ENCODE results near the gene COL6A1. TPM values are rescaled to one million over a fixed set of nuclear protein-coding genes. Genes with fewer than 3 reads are reported as not detected.

The COL6A1 gene
- polyA plus RNA-seq, 2 of the 4 experiments (the other 2 are of a cell fraction) = 3.9 to 18.3 TPM

DNA sequence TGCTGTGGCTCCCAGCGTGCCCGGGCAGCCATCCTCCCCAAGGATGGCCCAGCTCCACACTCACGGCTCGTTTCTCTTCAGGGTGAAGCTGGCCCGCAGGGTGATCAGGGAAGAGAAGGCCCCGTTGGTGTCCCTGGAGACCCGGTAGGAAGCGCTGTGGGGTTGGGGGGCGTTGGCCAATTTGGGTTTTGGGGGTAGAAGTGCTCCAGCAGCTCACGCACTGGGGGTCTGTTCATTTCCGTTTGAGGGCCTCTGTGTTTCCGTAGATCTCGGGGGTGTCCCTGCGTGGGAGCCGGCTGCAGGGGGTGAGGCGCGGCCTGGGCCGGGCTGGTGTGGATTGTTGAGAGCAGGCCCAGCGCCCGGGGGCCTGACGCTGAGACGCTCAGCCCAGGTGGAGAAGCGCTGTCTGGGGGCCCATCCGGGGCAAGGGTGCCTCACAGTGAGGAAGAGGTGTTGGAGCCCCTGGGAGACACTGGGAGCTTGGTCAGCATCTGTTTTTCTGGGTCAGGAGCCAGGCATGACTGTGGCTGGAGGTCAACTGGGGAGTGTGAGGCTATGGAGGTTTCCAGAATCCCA is 12.6 kb downstream of the COL6A1 start:
- Histone ChIP-seq H3K27ac (no peak overlapping the region), H3K4me1 (no peaks in the 10 kb centered on the region), H3K4me3 (no peak overlapping the region), H3K4me2 (no peak overlapping the region), H3K9me3 (no peaks in the 10 kb centered on the region)
- no peak for FAIRE-seq
- ATAC-seq = no peak
- ChIA-PET CTCF (interaction anchor here (0.9 to 1.0 kb wide), 2 partner anchors 20 to 23 kb away, joined by 3 read pairs; no protein-coding TSS in a partner anchor), POLR2A (no interaction called here)
- DNase-seq (ENCODE audit: low read depth in 1 of 2, low spot score in 1 of 2) = no peak
- TF ChIP-seq RFX5 (IDR thresholded peaks at IDR 0.05) (no peak), EP300 (IDR thresholded peaks at IDR 0.05) (no peak)
- TF ChIP-seq, protein P1, sequence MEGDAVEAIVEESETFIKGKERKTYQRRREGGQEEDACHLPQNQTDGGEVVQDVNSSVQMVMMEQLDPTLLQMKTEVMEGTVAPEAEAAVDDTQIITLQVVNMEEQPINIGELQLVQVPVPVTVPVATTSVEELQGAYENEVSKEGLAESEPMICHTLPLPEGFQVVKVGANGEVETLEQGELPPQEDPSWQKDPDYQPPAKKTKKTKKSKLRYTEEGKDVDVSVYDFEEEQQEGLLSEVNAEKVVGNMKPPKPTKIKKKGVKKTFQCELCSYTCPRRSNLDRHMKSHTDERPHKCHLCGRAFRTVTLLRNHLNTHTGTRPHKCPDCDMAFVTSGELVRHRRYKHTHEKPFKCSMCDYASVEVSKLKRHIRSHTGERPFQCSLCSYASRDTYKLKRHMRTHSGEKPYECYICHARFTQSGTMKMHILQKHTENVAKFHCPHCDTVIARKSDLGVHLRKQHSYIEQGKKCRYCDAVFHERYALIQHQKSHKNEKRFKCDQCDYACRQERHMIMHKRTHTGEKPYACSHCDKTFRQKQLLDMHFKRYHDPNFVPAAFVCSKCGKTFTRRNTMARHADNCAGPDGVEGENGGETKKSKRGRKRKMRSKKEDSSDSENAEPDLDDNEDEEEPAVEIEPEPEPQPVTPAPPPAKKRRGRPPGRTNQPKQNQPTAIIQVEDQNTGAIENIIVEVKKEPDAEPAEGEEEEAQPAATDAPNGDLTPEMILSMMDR (IDR thresholded peaks at IDR 0.05) = no peak
- WGBS (ENCODE audit: missing lambda C conversion rate) = 97% methylated on average over 19 of the region's 24 CpGs

DNA sequence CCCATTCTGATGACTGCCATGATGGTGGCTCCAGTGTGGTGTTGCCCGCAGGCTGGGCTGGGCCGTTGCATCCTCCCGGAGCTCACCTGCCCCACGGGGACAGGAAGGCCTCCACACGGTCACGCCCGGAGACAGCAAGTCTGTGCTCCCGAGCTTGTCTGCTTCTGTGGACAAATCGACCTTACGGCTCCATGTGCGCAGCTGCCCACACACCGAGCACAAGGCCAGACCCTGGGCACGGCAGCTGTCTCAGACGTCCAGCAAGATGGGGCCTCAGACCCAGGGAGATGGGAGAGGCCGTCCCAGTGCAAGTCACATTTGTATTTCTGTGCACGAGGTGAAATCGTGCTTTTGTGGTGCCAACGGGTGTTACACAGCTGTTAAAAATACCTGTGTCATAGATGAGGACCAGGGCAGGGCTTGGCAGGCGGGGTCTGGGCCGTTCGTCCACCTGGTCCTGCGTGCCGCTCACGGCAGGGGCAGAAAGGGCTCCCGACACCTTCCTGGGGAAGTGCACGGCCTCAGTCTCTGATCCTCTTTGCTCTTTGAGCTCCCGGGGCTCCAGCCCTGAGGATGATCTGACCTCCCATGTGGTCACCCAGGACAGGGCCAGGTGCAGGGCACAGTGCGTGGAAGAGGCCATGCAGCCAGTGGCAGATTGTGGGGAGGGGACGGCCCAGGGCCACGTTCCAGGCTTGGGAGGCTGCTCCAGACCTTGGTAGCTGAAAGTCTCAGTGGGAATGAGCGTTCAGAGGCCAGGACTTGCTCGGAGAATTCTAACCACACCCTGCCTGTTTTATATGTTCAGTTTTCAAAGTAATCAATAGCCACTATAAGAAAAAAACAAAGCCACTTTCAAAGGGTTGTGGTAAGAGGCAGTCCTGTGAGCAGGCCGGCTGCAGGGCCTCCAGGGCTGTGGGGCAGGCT is 13.5 kb downstream of the COL6A1 start:
- DNase-seq (ENCODE audit: low read depth in 1 of 2, low spot score in 1 of 2) (no peak), FAIRE-seq (no peak), ATAC-seq (no peak; a peak in 1 of 6 replicates)
- POLR2A ChIA-PET = no interaction called here
- CTCF ChIA-PET = interaction anchor here (0.9 kb wide), 1 partner anchor 24 kb away, joined by 3 read pairs; no protein-coding TSS in a partner anchor
- Histone ChIP-seq H3K9me3 (no peaks in the 10 kb centered on the region), H3K27ac (no peak overlapping the region), H3K4me1 (no peaks in the 10 kb centered on the region), H3K4me2 (no peak overlapping the region), H3K4me3 (no peak overlapping the region)
- WGBS (ENCODE audit: missing lambda C conversion rate) = 71% methylated on average over 18 of the region's 33 CpGs
- TF ChIP-seq ESRRA (IDR thresholded peaks at IDR 0.05; ENCODE audit: borderline replicate concordance, low read length) = no peak
- TF ChIP-seq CEBPB (IDR thresholded peaks at IDR 0.05) = no peak
- TF ChIP-seq TP53 (CRISPR knock-in tag; IDR thresholded peaks at IDR 0.05) = no peak
- no peak for TF ChIP-seq KDM5A (IDR thresholded peaks at IDR 0.05)
- no peak for TF ChIP-seq JUN (IDR thresholded peaks at IDR 0.05)
- TF ChIP-seq MAFK (IDR thresholded peaks at IDR 0.05; ENCODE audit: partially characterized antibody) = no peak
- TF ChIP-seq POLR2AphosphoS2 (conservative IDR thresholded peaks at IDR 0.05; ENCODE audit: low read length) = no peak
- TF ChIP-seq CBX8 (IDR thresholded peaks at IDR 0.05) = no peak
- TF ChIP-seq JUNB (IDR thresholded peaks at IDR 0.05) = no peak
- no peak for TF ChIP-seq ZNF302 (CRISPR knock-in tag; IDR thresholded peaks at IDR 0.05)
- TF ChIP-seq GATA3 (IDR thresholded peaks at IDR 0.05; ENCODE audit: borderline replicate concordance) = no peak
- TF ChIP-seq FOXS1 (CRISPR knock-in tag; IDR thresholded peaks at IDR 0.05) = no peak
- no peak for TF ChIP-seq TFCP2L1 (CRISPR knock-in tag; IDR thresholded peaks at IDR 0.05)
- no peak for TF ChIP-seq SREBF2 (IDR thresholded peaks at IDR 0.05)
- TF ChIP-seq, protein P2, sequence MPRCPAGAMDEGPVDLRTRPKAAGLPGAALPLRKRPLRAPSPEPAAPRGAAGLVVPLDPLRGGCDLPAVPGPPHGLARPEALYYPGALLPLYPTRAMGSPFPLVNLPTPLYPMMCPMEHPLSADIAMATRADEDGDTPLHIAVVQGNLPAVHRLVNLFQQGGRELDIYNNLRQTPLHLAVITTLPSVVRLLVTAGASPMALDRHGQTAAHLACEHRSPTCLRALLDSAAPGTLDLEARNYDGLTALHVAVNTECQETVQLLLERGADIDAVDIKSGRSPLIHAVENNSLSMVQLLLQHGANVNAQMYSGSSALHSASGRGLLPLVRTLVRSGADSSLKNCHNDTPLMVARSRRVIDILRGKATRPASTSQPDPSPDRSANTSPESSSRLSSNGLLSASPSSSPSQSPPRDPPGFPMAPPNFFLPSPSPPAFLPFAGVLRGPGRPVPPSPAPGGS (IDR thresholded peaks at IDR 0.05) = no peak
- TF ChIP-seq HES2 (IDR thresholded peaks at IDR 0.05) = no peak

DNA sequence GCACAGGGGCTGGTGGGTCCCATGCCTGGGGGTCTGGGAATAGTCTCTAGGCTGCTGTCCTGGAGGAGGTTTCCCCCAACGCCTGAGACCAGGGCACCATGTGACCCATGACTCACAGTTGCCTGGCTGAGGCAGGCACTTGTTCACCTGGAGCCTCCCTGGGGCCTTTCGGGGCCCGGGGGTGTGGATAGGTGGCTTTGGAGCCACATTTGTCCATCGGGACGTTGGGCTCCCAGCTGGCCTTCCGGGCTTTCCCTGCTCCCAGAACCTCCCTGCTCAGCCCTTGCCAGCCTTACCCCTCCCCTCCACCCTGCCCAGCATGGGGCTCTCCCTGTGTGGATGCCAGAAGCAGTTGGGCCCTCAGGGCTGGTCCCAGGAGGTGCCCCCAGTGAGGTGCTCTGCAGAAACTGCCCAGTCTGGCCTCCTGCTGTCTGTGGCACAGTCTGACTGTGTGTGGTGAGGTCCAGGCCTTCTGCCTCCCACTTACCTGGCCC is 14.2 kb downstream of the COL6A1 start:
- WGBS (ENCODE audit: missing lambda C conversion rate) = 0% methylated on average over 1 of the region's 6 CpGs
- Histone ChIP-seq H3K9me3 (no peaks in the 10 kb centered on the region), H3K27ac (no peak overlapping the region), H3K4me3 (no peak overlapping the region), H3K4me1 (no peaks in the 10 kb centered on the region), H3K4me2 (no peak overlapping the region)
- ATAC-seq = peak in 1 of 2 experiments; percentile 44; a peak in 2 of 6 replicates
- DNase-seq (ENCODE audit: low read depth in 1 of 2, low spot score in 1 of 2) = peak in 1 of 2 experiments; percentile 15
- CTCF ChIA-PET = no interaction called here
- no peak for TF ChIP-seq JUN (IDR thresholded peaks at IDR 0.05)
- TF ChIP-seq, protein P3, sequence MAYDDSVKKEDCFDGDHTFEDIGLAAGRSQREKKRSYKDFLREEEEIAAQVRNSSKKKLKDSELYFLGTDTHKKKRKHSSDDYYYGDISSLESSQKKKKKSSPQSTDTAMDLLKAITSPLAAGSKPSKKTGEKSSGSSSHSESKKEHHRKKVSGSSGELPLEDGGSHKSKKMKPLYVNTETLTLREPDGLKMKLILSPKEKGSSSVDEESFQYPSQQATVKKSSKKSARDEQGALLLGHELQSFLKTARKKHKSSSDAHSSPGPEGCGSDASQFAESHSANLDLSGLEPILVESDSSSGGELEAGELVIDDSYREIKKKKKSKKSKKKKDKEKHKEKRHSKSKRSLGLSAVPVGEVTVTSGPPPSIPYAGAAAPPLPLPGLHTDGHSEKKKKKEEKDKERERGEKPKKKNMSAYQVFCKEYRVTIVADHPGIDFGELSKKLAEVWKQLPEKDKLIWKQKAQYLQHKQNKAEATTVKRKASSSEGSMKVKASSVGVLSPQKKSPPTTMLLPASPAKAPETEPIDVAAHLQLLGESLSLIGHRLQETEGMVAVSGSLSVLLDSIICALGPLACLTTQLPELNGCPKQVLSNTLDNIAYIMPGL (CRISPR knock-in tag; IDR thresholded peaks at IDR 0.05; ENCODE audit: borderline replicate concordance) = no peak
- TF ChIP-seq POLR2A (IDR thresholded peaks at IDR 0.05; ENCODE audit: low read length) = no peak
- TF ChIP-seq MYC (IDR thresholded peaks at IDR 0.05; ENCODE audit: borderline replicate concordance, low read length) = no peak
- no peak for TF ChIP-seq SREBF2 (IDR thresholded peaks at IDR 0.05)
- FAIRE-seq = no peak
- POLR2A ChIA-PET = no interaction called here

Measured in A549 (cell line).